IPS-18c (cell line): ENCODE data around the gene STK32B.
"Not testable (repeated sequence)": the region's sequence is repeated elsewhere in the genome, so short reads cannot be mapped to it uniquely, and the experiment has no call there.

Source experiments
- H3K4me3 ChIP-seq: 2 replicates; pipeline ENCODE4 v1.7.0; 2013; ENCODE audit warnings: low read depth, mild to moderate bottlenecking, low read length, moderate library complexity; ENCODE audit not compliant: insufficient read depth
- H3K9me3 ChIP-seq: one replicate; pipeline ENCODE4 v1.6.1; 2013; ENCODE audit warnings: mild to moderate bottlenecking, low read length, moderate library complexity; ENCODE audit not compliant: control insufficient read depth, insufficient read depth

STK32B gene

GRCh38 chr4:5048721-5049120 is 2.6 kb upstream of the STK32B start:
- Histone ChIP-seq H3K4me3 (no peak overlapping the region), H3K9me3 (peaks cover 4% of the 10 kb centered on the region)

- Histone ChIP-seq H3K9me3 (peaks cover 4% of the 10 kb centered on the region), H3K4me3 (peak overlapping the region; percentile 73)
Measured at GRCh38 chr4:5050520-5051277, 581 bp upstream of the STK32B start.

- Histone ChIP-seq H3K9me3 (peaks cover 4% of the 10 kb centered on the region), H3K4me3 (peak overlapping the region; percentile 73)
Measured at GRCh38 chr4:5052204-5052702, 973 bp downstream of the STK32B start.

GRCh38 chr4:5052726-5053425 is 1.6 kb downstream of the STK32B start:
- Histone ChIP-seq H3K4me3 (no peak overlapping the region), H3K9me3 (peaks cover 4% of the 10 kb centered on the region)

GRCh38 chr4:5054532-5054931 is 3.3 kb downstream of the STK32B start:
- Histone ChIP-seq H3K4me3 (no peak overlapping the region), H3K9me3 (peaks cover 4% of the 10 kb centered on the region)

GRCh38 chr4:5055411-5055810 is 4.1 kb downstream of the STK32B start:
- H3K9me3 ChIP-seq: peaks cover 4% of the 10 kb centered on the region
- no peak overlapping the region for H3K4me3 ChIP-seq

- H3K9me3 ChIP-seq: no peaks in the 10 kb centered on the region
- H3K4me3 ChIP-seq: no peak overlapping the region
Measured at GRCh38 chr4:5066101-5066500, 14.8 kb downstream of the STK32B start.

GRCh38 chr4:5066968-5067367 is 15.7 kb downstream of the STK32B start:
- H3K4me3 ChIP-seq, H3K9me3 ChIP-seq: not testable (repeated sequence)

- no peak overlapping the region for H3K4me3 ChIP-seq
- H3K9me3 ChIP-seq: no peaks in the 10 kb centered on the region
Measured at GRCh38 chr4:5067908-5068307, 16.6 kb downstream of the STK32B start.

- Histone ChIP-seq H3K9me3 (no peaks in the 10 kb centered on the region), H3K4me3 (no peak overlapping the region)
Measured at GRCh38 chr4:5069901-5070300, 18.6 kb downstream of the STK32B start.

- H3K9me3 ChIP-seq: no peaks in the 10 kb centered on the region
- no peak overlapping the region for H3K4me3 ChIP-seq
Measured at GRCh38 chr4:5072948-5073347, 21.7 kb downstream of the STK32B start.

GRCh38 chr4:5078009-5078408 is 26.7 kb downstream of the STK32B start:
- H3K9me3 ChIP-seq: no peaks in the 10 kb centered on the region
- H3K4me3 ChIP-seq: no peak overlapping the region

GRCh38 chr4:5079581-5079980 is 28.3 kb downstream of the STK32B start:
- no peaks in the 10 kb centered on the region for H3K9me3 ChIP-seq
- no peak overlapping the region for H3K4me3 ChIP-seq

- Histone ChIP-seq H3K4me3 (no peak overlapping the region), H3K9me3 (no peaks in the 10 kb centered on the region)
Measured at GRCh38 chr4:5081441-5081999, 30.2 kb downstream of the STK32B start.

GRCh38 chr4:5082376-5082775 is 31.1 kb downstream of the STK32B start:
- no peak overlapping the region for H3K4me3 ChIP-seq

GRCh38 chr4:5084911-5085475 is 33.7 kb downstream of the STK32B start:
- Histone ChIP-seq H3K4me3 (no peak overlapping the region), H3K9me3 (no peaks in the 10 kb centered on the region)

More at GRCh38 chr4:5082376-5082775, 31.1 kb downstream of the STK32B start:
- no peaks in the 10 kb centered on the region for H3K9me3 ChIP-seq

GRCh38 chr4:5086535-5086934 is 35.3 kb downstream of the STK32B start:
- H3K4me3 ChIP-seq: no peak overlapping the region
- H3K9me3 ChIP-seq: no peaks in the 10 kb centered on the region

- no peak overlapping the region for H3K4me3 ChIP-seq
Measured at GRCh38 chr4:5096261-5096660, 45.0 kb downstream of the STK32B start.

More at GRCh38 chr4:5096261-5096660, 45.0 kb downstream of the STK32B start:
- no peaks in the 10 kb centered on the region for H3K9me3 ChIP-seq
